Measurements from ENCODE around the gene APOBEC4. TPM values are rescaled to one million over a fixed set of nuclear protein-coding genes. Genes with fewer than 3 reads are reported as not detected.

Gene APOBEC4, protein sequence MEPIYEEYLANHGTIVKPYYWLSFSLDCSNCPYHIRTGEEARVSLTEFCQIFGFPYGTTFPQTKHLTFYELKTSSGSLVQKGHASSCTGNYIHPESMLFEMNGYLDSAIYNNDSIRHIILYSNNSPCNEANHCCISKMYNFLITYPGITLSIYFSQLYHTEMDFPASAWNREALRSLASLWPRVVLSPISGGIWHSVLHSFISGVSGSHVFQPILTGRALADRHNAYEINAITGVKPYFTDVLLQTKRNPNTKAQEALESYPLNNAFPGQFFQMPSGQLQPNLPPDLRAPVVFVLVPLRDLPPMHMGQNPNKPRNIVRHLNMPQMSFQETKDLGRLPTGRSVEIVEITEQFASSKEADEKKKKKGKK
- not detected in 2 replicates for total RNA-seq

DNA sequence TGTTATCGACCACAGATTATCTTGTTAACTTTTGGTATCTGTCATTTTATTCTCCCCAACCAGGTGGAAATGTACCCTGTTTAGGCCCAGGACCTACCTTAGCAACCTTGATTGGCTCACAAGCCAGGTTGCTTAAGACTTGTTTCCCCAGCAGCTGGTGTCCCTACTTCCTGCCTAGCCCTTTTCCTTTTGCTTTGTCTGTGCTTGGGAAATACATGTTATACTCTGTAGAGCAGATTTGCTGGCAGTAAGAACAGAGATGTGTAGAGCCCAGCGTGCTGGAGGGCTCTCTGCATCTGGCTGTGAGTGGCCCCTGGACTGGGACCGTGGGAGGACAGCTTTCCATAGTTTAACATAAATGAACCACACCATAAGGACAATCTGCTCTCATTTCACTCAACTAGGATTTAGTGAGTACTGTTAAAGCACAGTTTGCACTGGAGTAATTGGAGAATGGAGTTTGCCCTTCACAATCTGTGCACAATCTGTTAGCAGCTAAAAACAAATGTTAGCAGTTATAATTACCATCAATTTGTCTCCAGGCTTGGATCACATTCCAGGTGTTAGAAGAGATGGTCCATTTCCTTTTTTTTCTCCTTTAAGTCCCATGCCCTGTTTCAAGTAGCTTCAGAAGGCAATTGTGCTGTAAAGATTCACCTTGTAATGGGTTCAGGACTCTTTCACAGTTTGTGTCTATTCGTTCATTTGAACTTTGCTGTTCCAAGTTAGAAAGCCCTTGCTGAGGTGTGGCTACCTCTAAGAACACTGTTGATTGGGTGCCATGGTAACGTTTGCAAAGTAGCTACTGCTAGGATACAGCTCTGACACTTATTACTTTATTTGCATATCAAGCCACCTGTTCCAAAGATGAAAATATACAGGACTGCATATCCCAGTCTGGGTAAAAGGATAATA, at the start of gene APOBEC4:
APOBEC4 (minus strand) TSS at position 770 of the 915 bp plus-strand sequence. CDS start 4,535 bp downstream, outside the sequence.

DNA sequence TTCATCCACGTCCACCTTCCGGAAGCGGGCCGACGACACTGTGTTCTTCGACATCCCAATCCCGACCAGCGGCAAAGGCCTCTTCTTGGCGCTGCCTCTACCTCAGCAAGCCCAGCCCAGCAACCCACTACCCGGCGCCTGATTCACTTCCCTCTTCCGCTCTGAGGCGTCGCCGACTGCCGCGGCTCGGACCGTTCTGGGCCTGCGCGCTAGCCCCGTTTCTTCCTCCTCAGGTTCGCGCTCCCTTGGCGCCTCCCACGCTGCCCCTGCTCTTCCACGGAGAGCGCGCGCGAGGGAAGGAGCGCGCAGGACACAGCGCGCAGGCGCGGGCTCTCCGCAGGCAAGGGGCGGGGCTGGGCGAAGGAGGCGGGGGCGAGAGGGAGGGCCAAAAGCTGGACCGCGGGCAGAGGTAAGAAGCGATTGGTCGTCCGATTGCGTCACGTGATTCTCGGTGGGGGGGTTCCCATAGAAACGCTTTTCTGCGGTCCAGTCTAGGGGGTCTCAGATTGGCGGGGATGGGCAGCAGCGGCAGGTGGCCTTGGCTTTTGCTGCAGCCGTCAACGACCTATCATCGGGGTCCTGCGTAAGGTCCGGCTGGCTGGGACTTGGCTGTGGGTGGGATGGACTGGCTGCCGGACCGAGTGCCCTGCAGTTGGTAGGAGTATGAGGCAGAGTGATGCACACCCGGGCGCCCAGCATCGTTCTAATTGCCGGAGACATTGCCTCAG, 17.3 kb downstream of the APOBEC4 start, which contains the start of gene ARPC5:
ARPC5 (minus strand) TSS at position 178 of the 728 bp plus-strand sequence; CDS start at position 54, 124 bp downstream.

Other genes starting within 250 kb of the APOBEC4 start
- gene NMNAT2, start 234.9 kb downstream of the APOBEC4 start, total RNA-seq, result 1.9 and 3.3 TPM in 2 replicates
- 27.4 and 30.8 TPM in 2 replicates for gene SMG7, start 180.8 kb downstream of the APOBEC4 start, total RNA-seq
- not detected in 2 replicates for gene NCF2, start 62.9 kb downstream of the APOBEC4 start, total RNA-seq
- gene ARPC5, start 17.5 kb downstream of the APOBEC4 start, total RNA-seq, result 231 and 288 TPM in 2 replicates
- 21.5 and 21.7 TPM in 2 replicates for gene RGL1, start 151.8 kb upstream of the APOBEC4 start, total RNA-seq

Data from hair follicle dermal papilla cell (primary cell).